Measurements from ENCODE around the gene SHLD3.

Gene SHLD3

GRCh38 chr5:65640240-65640639 lies 15.4 kb downstream of the SHLD3 start:
- Histone ChIP-seq H2AFZ (ENCODE audit: low read depth, low read length) (no peak overlapping the region), H2BK120ac (ENCODE audit: low read depth, low read length) (no peak overlapping the region)

GRCh38 chr5:65646938-65647337 lies 22.1 kb downstream of the SHLD3 start:
- Histone ChIP-seq H2BK5ac (ENCODE audit: low read depth, low read length, poor library complexity, severe bottlenecking) (no peak overlapping the region), H3K18ac (ENCODE audit: low read depth in 1 of 2, low read length in 2 of 2) (no peak overlapping the region), H3K9me3 (ENCODE audit: control insufficient read depth, low read length) (no peaks in the 10 kb centered on the region), H3K4me3 (ENCODE audit: insufficient read depth in 1 of 2, low read depth in 1 of 2, low read length in 2 of 2) (no peak overlapping the region), H2AFZ (ENCODE audit: low read depth, low read length) (no peak overlapping the region), H3K4ac (ENCODE audit: low read depth in 1 of 2, low read length in 2 of 2) (no peak overlapping the region), H2AK5ac (ENCODE audit: low read length, severe bottlenecking) (no peak overlapping the region), H4K91ac (ENCODE audit: low read length) (no peak overlapping the region), H3K27me3 (ENCODE audit: control insufficient read depth in 1 of 2, insufficient read depth in 1 of 2, low read length in 2 of 2) (no peaks in the 10 kb centered on the region), H3K4me2 (ENCODE audit: low read length, poor library complexity, severe bottlenecking) (no peak overlapping the region), H2BK12ac (ENCODE audit: low read length in 2 of 2) (no peak overlapping the region), H2BK120ac (ENCODE audit: low read depth, low read length) (no peak overlapping the region), H3K36me3 (ENCODE audit: control insufficient read depth in 1 of 2, insufficient read depth in 2 of 2, low read depth in 1 of 2, low read length in 2 of 2) (peaks cover 3 to 52% of the 10 kb centered on the region in 2 experiments), H3K23ac (ENCODE audit: low read length in 2 of 2) (no peak overlapping the region), H3K14ac (ENCODE audit: low read length in 2 of 2) (no peak overlapping the region), H3K4me1 (ENCODE audit: control insufficient read depth, insufficient read depth, low read depth, low read length) (no peaks in the 10 kb centered on the region), H3K79me1 (replicated peaks; ENCODE audit: low read length, poor library complexity, severe bottlenecking) (peaks cover 3% of the 10 kb centered on the region), H2BK15ac (ENCODE audit: low read depth, poor library complexity, severe bottlenecking) (no peak overlapping the region), H3K9ac (ENCODE audit: low read length) (no peak overlapping the region), H4K8ac (ENCODE audit: low read length) (no peak overlapping the region), H3K27ac (ENCODE audit: low read length, poor library complexity, severe bottlenecking) (no peak overlapping the region)
- 92% methylated on average over 2 of the region's 2 CpGs for WGBS
- DNase-seq, result no peak

More at GRCh38 chr5:65640240-65640639, 15.4 kb downstream of the SHLD3 start:
- no peaks in the 10 kb centered on the region for H3K9me3 ChIP-seq (ENCODE audit: control insufficient read depth, low read length)
- H3K4me1 ChIP-seq (ENCODE audit: control insufficient read depth, insufficient read depth, low read depth, low read length), result no peaks in the 10 kb centered on the region
- H4K8ac ChIP-seq (ENCODE audit: low read length), result no peak overlapping the region
- H2AK5ac ChIP-seq (ENCODE audit: low read length, severe bottlenecking), result no peak overlapping the region
- WGBS, result 92% methylated on average over 2 of the region's 4 CpGs
- H3K4ac ChIP-seq (ENCODE audit: low read depth in 1 of 2, low read length in 2 of 2), result no peak overlapping the region
- no peak overlapping the region for H3K4me3 ChIP-seq (ENCODE audit: insufficient read depth in 1 of 2, low read depth in 1 of 2, low read length in 2 of 2)
- H3K79me1 ChIP-seq (replicated peaks; ENCODE audit: low read length, poor library complexity, severe bottlenecking), result peaks cover 4% of the 10 kb centered on the region
- H3K36me3 ChIP-seq (ENCODE audit: control insufficient read depth in 1 of 2, insufficient read depth in 2 of 2, low read depth in 1 of 2, low read length in 2 of 2), result peaks cover 16 to 64% of the 10 kb centered on the region in 2 experiments
- H3K27me3 ChIP-seq (ENCODE audit: control insufficient read depth in 1 of 2, insufficient read depth in 1 of 2, low read length in 2 of 2), result no peaks in the 10 kb centered on the region
- no peak overlapping the region for H3K14ac ChIP-seq (ENCODE audit: low read length in 2 of 2)
- H3K27ac ChIP-seq (ENCODE audit: low read length, poor library complexity, severe bottlenecking), result no peak overlapping the region
- DNase-seq, result peak; percentile 2
- H3K4me2 ChIP-seq (ENCODE audit: low read length, poor library complexity, severe bottlenecking), result no peak overlapping the region
- H3K23ac ChIP-seq (ENCODE audit: low read length in 2 of 2), result no peak overlapping the region
- no peak overlapping the region for H4K91ac ChIP-seq (ENCODE audit: low read length)
- no peak overlapping the region for H2BK12ac ChIP-seq (ENCODE audit: low read length in 2 of 2)
- H2BK15ac ChIP-seq (ENCODE audit: low read depth, poor library complexity, severe bottlenecking), result no peak overlapping the region
- H3K9ac ChIP-seq (ENCODE audit: low read length), result no peak overlapping the region
- H2BK5ac ChIP-seq (ENCODE audit: low read depth, low read length, poor library complexity, severe bottlenecking), result no peak overlapping the region
- no peak overlapping the region for H3K18ac ChIP-seq (ENCODE audit: low read depth in 1 of 2, low read length in 2 of 2)

- H3K9ac ChIP-seq (ENCODE audit: low read length), result no peak overlapping the region
- no peak overlapping the region for H2AK5ac ChIP-seq (ENCODE audit: low read length, severe bottlenecking)
- H3K14ac ChIP-seq (ENCODE audit: low read length in 2 of 2), result no peak overlapping the region
- no peaks in the 10 kb centered on the region for H3K4me1 ChIP-seq (ENCODE audit: control insufficient read depth, insufficient read depth, low read depth, low read length)
- H3K36me3 ChIP-seq (ENCODE audit: control insufficient read depth in 1 of 2, insufficient read depth in 2 of 2, low read depth in 1 of 2, low read length in 2 of 2), result peaks cover 3 to 58% of the 10 kb centered on the region in 2 experiments
- H3K4ac ChIP-seq (ENCODE audit: low read depth in 1 of 2, low read length in 2 of 2), result no peak overlapping the region
- no peak overlapping the region for H2BK15ac ChIP-seq (ENCODE audit: low read depth, poor library complexity, severe bottlenecking)
- H3K18ac ChIP-seq (ENCODE audit: low read depth in 1 of 2, low read length in 2 of 2), result no peak overlapping the region
- DNase-seq, result no peak
- no peak overlapping the region for H4K91ac ChIP-seq (ENCODE audit: low read length)
- no peak overlapping the region for H3K27ac ChIP-seq (ENCODE audit: low read length, poor library complexity, severe bottlenecking)
- H4K8ac ChIP-seq (ENCODE audit: low read length), result no peak overlapping the region
- no peak overlapping the region for H3K23ac ChIP-seq (ENCODE audit: low read length in 2 of 2)
- H2BK5ac ChIP-seq (ENCODE audit: low read depth, low read length, poor library complexity, severe bottlenecking), result no peak overlapping the region
- H3K9me3 ChIP-seq (ENCODE audit: control insufficient read depth, low read length), result no peaks in the 10 kb centered on the region
- H3K4me2 ChIP-seq (ENCODE audit: low read length, poor library complexity, severe bottlenecking), result no peak overlapping the region
- H3K79me1 ChIP-seq (replicated peaks; ENCODE audit: low read length, poor library complexity, severe bottlenecking), result peaks cover 1% of the 10 kb centered on the region
- H3K27me3 ChIP-seq (ENCODE audit: control insufficient read depth in 1 of 2, insufficient read depth in 1 of 2, low read length in 2 of 2), result no peaks in the 10 kb centered on the region
- no peak overlapping the region for H2AFZ ChIP-seq (ENCODE audit: low read depth, low read length)
- no peak overlapping the region for H2BK12ac ChIP-seq (ENCODE audit: low read length in 2 of 2)
- H3K4me3 ChIP-seq (ENCODE audit: insufficient read depth in 1 of 2, low read depth in 1 of 2, low read length in 2 of 2), result no peak overlapping the region
- H2BK120ac ChIP-seq (ENCODE audit: low read depth, low read length), result no peak overlapping the region
These were observed 23.1 kb downstream of the SHLD3 start for GRCh38 chr5:65647941-65648340.

DNA sequence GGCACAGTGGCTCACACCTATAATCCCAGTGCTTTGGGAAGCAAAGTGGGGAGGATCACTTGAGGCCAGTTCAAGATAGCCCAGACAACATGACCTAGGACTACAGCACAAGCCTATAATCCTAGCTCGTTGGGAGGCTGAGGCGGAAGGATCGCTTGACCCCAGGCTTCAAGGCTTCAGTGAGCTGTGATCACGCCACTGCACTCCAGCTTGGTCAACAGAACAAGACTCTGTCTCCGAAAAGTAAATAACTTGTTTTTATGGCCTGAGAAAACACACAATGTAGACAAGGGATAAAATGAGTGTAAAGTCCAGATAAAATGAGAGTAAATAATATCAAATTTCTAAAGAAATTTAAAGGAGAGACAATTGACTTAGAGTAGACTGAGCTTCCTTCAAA lies 26.3 kb downstream of the SHLD3 start:
- H4K91ac ChIP-seq (ENCODE audit: low read length), result no peak overlapping the region
- peak overlapping the region; percentile 62 for H2AK5ac ChIP-seq (ENCODE audit: low read length, severe bottlenecking)
- no peak for DNase-seq
- H3K27me3 ChIP-seq (ENCODE audit: control insufficient read depth in 1 of 2, insufficient read depth in 1 of 2, low read length in 2 of 2), result no peaks in the 10 kb centered on the region
- H3K4ac ChIP-seq (ENCODE audit: low read depth in 1 of 2, low read length in 2 of 2), result no peak overlapping the region
- H3K36me3 ChIP-seq (ENCODE audit: control insufficient read depth in 1 of 2, insufficient read depth in 2 of 2, low read depth in 1 of 2, low read length in 2 of 2), result peaks cover 3 to 64% of the 10 kb centered on the region in 2 experiments
- 88% methylated on average over 4 of the region's 5 CpGs for WGBS
- H3K79me1 ChIP-seq (replicated peaks; ENCODE audit: low read length, poor library complexity, severe bottlenecking), result peaks cover 1% of the 10 kb centered on the region
- H3K9ac ChIP-seq (ENCODE audit: low read length), result no peak overlapping the region
- H2BK5ac ChIP-seq (ENCODE audit: low read depth, low read length, poor library complexity, severe bottlenecking), result no peak overlapping the region
- no peak overlapping the region for H3K23ac ChIP-seq (ENCODE audit: low read length in 2 of 2)
- no peak overlapping the region for H4K8ac ChIP-seq (ENCODE audit: low read length)
- H2BK120ac ChIP-seq (ENCODE audit: low read depth, low read length), result no peak overlapping the region
- H2BK15ac ChIP-seq (ENCODE audit: low read depth, poor library complexity, severe bottlenecking), result no peak overlapping the region
- no peak overlapping the region for H2AFZ ChIP-seq (ENCODE audit: low read depth, low read length)
- H3K14ac ChIP-seq (ENCODE audit: low read length in 2 of 2), result no peak overlapping the region
- H3K4me1 ChIP-seq (ENCODE audit: control insufficient read depth, insufficient read depth, low read depth, low read length), result no peaks in the 10 kb centered on the region
- no peak overlapping the region for H3K4me3 ChIP-seq (ENCODE audit: insufficient read depth in 1 of 2, low read depth in 1 of 2, low read length in 2 of 2)
- H3K9me3 ChIP-seq (ENCODE audit: control insufficient read depth, low read length), result no peaks in the 10 kb centered on the region
- no peak overlapping the region for H3K18ac ChIP-seq (ENCODE audit: low read depth in 1 of 2, low read length in 2 of 2)
- no peak overlapping the region for H3K4me2 ChIP-seq (ENCODE audit: low read length, poor library complexity, severe bottlenecking)
- H2BK12ac ChIP-seq (ENCODE audit: low read length in 2 of 2), result no peak overlapping the region
- H3K27ac ChIP-seq (ENCODE audit: low read length, poor library complexity, severe bottlenecking), result no peak overlapping the region

All from mesenchymal stem cell (in vitro differentiated cells and primary cell).